NCI-H1092 treated with DMSO at 0.1 percent for 48 hours (cell line): ENCODE measurements around the gene SV2A.
"Not testable (repeated sequence)": the region's sequence is repeated elsewhere in the genome, so short reads cannot be mapped to it uniquely, and the experiment has no call there.

Source experiments
- DNase-seq: peaks from one replicate; lab custom pipeline; 2025; lab: John Stamatoyannopoulos, UW

SV2A gene

DNA sequence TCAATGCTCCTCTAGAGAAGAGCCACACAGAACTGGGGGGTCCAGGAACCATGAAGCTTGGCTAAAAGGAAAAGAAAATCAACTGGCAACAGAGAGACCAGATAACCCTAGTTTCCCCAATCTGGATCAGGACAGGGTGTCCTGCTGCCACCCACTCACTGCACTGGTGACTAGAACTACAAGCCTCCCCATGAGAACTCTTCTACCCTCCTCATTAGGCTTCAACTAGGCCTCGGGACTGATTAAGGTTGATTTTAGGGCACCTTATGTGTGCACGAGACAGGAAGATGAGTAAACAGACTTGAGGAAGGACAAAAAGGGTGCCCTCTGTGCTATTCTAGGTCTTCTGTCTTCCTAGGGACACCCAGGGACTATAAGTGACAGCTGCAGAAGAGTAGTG lies 12.2 kb upstream of the SV2A start:
- DNase-seq = no peak

GRCh38 chr1:149928401-149928724 lies 10.7 kb upstream of the SV2A start:
- DNase-seq = no peak

GRCh38 chr1:149927563-149928400 lies 10.1 kb upstream of the SV2A start, which contains the start of gene SF3B4:
Gene SF3B4, minus strand, starts transcription at chr1:149927803. Its CDS starts 44 bp downstream, at chr1:149927759.
- peak; percentile 98 for DNase-seq

- DNase-seq = no peak
Measured at GRCh38 chr1:149927056-149927562, 9.5 kb upstream of the SV2A start.

GRCh38 chr1:149926296-149926695 lies 8.7 kb upstream of the SV2A start:
- DNase-seq = no peak

GRCh38 chr1:149925751-149926150 lies 8.1 kb upstream of the SV2A start:
- DNase-seq = no peak

DNA sequence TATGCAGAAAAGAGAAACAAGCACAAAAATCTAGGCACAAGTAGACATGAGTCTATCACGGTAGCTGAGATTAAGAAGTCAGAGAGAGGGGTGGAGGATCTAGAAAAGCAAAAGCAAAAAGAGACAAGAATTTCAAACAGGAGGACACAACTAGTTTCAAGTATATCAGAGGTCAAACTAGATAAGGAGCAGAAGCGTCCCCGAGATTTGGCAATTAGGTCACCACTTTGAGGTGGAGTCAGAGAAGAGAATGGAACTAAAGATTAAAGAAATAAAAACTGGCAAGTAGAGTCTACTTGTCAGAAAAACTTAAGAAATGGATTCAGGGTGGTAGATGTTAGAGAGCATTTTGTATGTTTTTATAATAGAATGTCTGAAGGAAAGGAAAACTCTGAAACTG lies 7.7 kb upstream of the SV2A start:
- no peak for DNase-seq

DNA sequence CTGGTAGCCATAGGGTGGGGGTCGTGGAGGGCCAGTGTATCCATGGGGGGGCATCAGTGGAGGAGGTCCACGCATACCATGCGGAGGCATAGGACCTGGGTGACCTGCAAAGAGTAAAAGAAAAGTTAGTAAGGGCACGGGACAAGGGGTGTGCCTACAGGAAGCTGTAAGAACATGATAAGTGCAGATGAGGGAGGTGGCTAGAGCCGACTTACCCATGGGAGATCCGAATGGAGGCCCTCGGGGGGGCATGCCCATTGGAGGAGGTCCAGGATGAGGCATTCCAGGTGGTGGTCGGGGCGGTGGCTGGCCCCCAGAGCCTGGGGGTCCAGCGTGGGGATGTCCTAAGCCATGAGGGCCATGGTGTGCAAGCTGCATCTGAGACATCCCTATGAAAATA lies 6.0 kb upstream of the SV2A start:
- no peak for DNase-seq

DNA sequence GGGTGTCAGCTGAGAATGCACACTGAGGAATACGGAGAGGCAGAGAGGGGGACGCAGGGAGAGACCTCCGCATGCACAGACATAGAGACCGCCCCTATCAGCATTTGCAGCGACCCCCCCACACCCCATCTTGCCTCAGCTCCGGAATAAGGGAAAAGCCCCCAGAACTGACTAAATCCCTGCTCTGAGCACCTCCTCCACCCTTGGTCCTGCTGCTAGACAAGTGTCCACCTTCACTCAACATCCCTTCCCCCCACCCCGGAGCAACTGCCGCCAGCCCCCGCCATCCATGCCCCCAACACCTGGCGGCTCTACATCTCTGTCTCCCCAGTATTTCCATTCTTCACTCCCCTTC lies 769 bp downstream of the SV2A start:
- DNase-seq = no peak

DNA sequence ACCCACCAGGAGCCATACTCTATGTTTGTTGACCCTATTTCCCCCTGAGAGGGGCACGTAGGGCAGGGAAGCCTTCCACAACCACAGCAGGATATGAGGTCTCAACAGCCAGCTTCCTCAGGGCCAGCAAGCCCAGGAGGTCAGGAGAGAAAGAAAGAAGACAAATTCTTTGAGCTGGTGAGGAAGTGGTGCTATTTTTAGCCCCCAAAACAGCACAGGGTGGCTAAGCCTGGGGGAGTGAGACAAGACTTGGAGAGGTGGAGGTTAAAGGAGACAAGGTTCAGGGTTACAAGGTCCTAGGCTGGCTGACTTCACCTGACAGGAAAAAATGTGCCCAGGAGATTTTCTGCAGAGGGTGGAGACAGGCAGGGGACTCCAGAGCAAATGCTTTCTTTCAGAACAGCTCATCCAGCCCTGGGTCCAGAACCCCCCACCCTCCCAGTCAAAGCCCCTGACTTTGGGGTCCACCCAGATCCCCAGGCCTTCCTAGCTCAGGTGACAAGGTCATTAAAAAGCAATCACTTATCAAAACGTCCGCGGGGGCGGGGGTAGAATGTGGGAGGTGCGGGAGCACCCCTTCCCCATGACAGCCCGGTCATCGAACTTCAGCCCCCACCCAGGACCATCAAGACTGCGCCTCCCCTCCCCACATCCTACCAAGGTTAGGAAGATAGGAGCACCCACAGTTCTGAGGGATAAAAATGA lies 1.3 kb downstream of the SV2A start:
- no peak for DNase-seq

- DNase-seq = no peak
Measured at GRCh38 chr1:149915429-149916192, 2.0 kb downstream of the SV2A start.

GRCh38 chr1:149914545-149914944 lies 3.1 kb downstream of the SV2A start:
- DNase-seq = no peak

GRCh38 chr1:149906570-149907075 lies 11.0 kb downstream of the SV2A start:
- no peak for DNase-seq

- no peak for DNase-seq
Measured at GRCh38 chr1:149903836-149904491, 13.7 kb downstream of the SV2A start.

DNA sequence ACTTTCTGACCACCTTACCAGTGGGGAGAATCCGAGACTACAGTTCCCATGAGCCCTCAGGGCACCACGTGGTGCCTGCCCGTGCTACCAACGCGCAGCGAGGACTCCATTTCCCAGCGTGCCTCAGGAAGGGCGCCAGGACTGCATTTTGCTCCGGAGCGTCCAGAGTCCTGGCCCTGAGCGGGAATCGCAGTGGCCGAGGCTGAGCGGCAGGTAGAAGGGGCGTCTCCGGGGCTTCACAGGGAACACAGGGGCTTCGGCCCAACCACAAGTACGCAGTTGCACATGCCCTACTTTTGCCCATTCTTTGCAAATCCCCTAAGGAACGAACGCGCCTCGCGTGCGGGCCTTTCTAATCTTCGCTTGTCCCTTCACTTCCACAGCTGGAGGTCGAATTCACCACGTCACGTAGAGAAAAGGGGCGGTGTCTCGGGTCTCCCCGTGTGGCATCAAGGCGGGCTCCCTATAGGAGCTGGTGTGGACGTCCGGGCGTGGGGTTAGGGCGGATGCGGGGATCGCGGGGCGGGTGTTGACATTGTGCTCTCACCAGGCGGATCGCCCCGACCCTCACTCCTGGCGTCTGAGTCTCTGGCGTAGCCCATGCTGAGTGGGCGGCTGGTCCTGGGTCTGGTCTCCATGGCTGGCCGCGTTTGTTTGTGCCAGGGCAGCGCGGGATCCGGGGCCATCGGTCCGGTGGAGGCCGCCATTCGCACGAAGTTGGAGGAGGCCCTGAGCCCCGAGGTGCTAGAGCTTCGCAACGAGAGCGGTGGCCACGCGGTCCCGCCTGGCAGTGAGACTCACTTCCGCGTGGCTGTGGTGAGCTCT lies 18.0 kb downstream of the SV2A start, which contains the start of gene BOLA1:
BOLA1 (plus strand) TSS at position 109 of the 825 bp plus-strand sequence; CDS start at position 601, 492 bp downstream.
- DNase-seq = peak; percentile 93

DNA sequence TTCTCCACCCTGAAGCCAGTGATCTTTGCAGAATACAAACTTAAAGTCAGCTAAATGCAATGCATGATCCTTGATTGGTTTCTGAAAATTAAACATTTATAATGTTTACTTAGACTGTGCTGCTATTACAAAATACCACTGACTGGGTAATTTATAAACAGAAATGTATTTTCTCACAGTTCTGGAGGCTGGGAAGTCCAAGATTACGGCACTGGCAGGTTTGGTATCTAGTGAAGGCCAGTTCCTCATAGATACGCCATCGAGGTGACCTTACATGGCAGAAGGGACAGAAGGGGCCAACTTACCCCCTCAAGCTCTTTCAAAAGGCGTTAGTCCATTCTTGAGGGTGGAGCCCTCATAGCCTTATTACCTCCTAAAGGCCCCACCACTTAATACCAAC lies 21.1 kb downstream of the SV2A start:
- no peak for DNase-seq

GRCh38 chr1:149888999-149889289 lies 28.7 kb downstream of the SV2A start:
- no peak for DNase-seq

GRCh38 chr1:149888247-149888998 lies 29.2 kb downstream of the SV2A start:
- peak; percentile 92 for DNase-seq

GRCh38 chr1:149887456-149888246 lies 30.0 kb downstream of the SV2A start:
- DNase-seq = peak; percentile 100

GRCh38 chr1:149887196-149887455 lies 30.5 kb downstream of the SV2A start:
- not testable (repeated sequence) for DNase-seq
